Neural cell (in vitro differentiated cells): ENCODE data around the gene ATPAF1. TPM values are rescaled to one million over a fixed set of nuclear protein-coding genes. Genes with fewer than 3 reads are reported as not detected.
A peak's percentile ranks its signal among the peaks of the same experiment; 100 is the strongest.

Experiments
- H2AFZ ChIP-seq: fragments of 200-600, 300-800 bp; sonication (generic), shearing (Covaris generic); 2 replicates; pipeline ENCODE4 v1.6.0; 2014; ENCODE audit warnings: low read depth, mild to moderate bottlenecking, antibody characterized with exemption, low read length, moderate library complexity
- H3F3A ChIP-seq: fragments of 200-600 bp; shearing (Covaris generic); 2 replicates; pipeline ENCODE4 v1.6.1; 2016; ENCODE audit warnings: mild to moderate bottlenecking, moderate library complexity, mixed read lengths, antibody characterized with exemption, low read length; ENCODE audit not compliant: insufficient read depth, poor library complexity, severe bottlenecking
- H3K27ac ChIP-seq: fragments of 200-600, 300-800 bp; sonication (generic), shearing (Covaris generic); 2 replicates; pipeline ENCODE4 v1.5.1; 2014; ENCODE audit warnings: mild to moderate bottlenecking, low read length, moderate library complexity
- H3K27me3 ChIP-seq: fragments of 300-800, 200-600 bp; sonication (generic), shearing (Covaris generic); 2 replicates; pipeline ENCODE4 v1.6.0; 2014; ENCODE audit warnings: mild to moderate bottlenecking, low read depth, low read length, moderate library complexity; ENCODE audit not compliant: insufficient read depth
- H3K36me3 ChIP-seq: fragments of 300-800, 200-600 bp; sonication (generic), shearing (Covaris generic); 2 replicates; pipeline ENCODE4 v1.5.1; 2014; ENCODE audit warnings: mild to moderate bottlenecking, antibody characterized with exemption, low read length, moderate library complexity; ENCODE audit not compliant: insufficient read depth
- H3K4me2 ChIP-seq: fragments of 300-800, 200-600 bp; sonication (generic), shearing (Covaris generic); 2 replicates; pipeline ENCODE4 v1.6.0; 2014; ENCODE audit warnings: mild to moderate bottlenecking, low read length
- H3K4me3 ChIP-seq: fragments of 300-800, 200-600 bp; sonication (generic), shearing (Covaris generic); 2 replicates; pipeline ENCODE4 v1.5.1; 2014; ENCODE audit warnings: mild to moderate bottlenecking, low read length, moderate library complexity
- H3K79me2 ChIP-seq: fragments of 200-600 bp; shearing (Covaris generic); replicated peaks from 2 replicates; pipeline ENCODE4 v1.6.0; 2014; ENCODE audit warnings: mild to moderate bottlenecking, low read length, moderate library complexity; ENCODE audit not compliant: insufficient read depth
- H3K9ac ChIP-seq: fragments of 300-800, 200-600 bp; sonication (generic), shearing (Covaris generic); 2 replicates; pipeline ENCODE4 v1.6.1; 2016; ENCODE audit warnings: mild to moderate bottlenecking, low read length, mixed read lengths
- H3K9me2 ChIP-seq: fragments of 200-600 bp; shearing (Covaris generic); 2 replicates; pipeline ENCODE4 v1.6.1; 2016; ENCODE audit warnings: mild to moderate bottlenecking, low read length, mixed read lengths; ENCODE audit not compliant: insufficient read depth
- H3K9me3 ChIP-seq: fragments of 200-600, 300-800 bp; sonication (generic), shearing (Covaris generic); 2 replicates; pipeline ENCODE4 v1.6.1; 2016; ENCODE audit warnings: mild to moderate bottlenecking, mixed run types, low read length, moderate library complexity, mixed read lengths
- H4K20me1 ChIP-seq: fragments of 200-600 bp; shearing (Covaris generic); 2 replicates; pipeline ENCODE4 v1.6.1; 2016; ENCODE audit warnings: mild to moderate bottlenecking, mixed run types; ENCODE audit not compliant: insufficient read depth
- CTCF ChIP-seq: fragments of 450-650 bp; IDR thresholded peaks from 2 replicates; pipeline ENCODE4 v1.5.1; 2014; ENCODE audit warnings: antibody characterized with exemption, mild to moderate bottlenecking, moderate library complexity; ENCODE audit not compliant: poor library complexity, severe bottlenecking
- EP300 ChIP-seq: fragments of 450-650 bp; conservative IDR thresholded peaks from 2 replicates; pipeline ENCODE4 v1.6.1; 2014; ENCODE audit warnings: antibody characterized with exemption, mild to moderate bottlenecking, moderate library complexity; ENCODE audit not compliant: poor library complexity, severe bottlenecking
- EZH2 ChIP-seq: fragments of 200-600, 300-800 bp; shearing (Covaris generic), sonication (generic); IDR thresholded peaks from 2 replicates; pipeline ENCODE4 v1.6.1; 2014; ENCODE audit warnings: antibody characterized with exemption, low read length, borderline replicate concordance, mild to moderate bottlenecking; ENCODE audit not compliant: insufficient read depth, poor library complexity, severe bottlenecking
- MXI1 ChIP-seq: fragments of 450-650 bp; conservative IDR thresholded peaks from 2 replicates; pipeline ENCODE4 v1.6.1; 2014; ENCODE audit warnings: antibody characterized with exemption, mild to moderate bottlenecking; ENCODE audit not compliant: poor library complexity, severe bottlenecking
- POLR2AphosphoS5 ChIP-seq: IDR thresholded peaks from 2 replicates; pipeline ENCODE4 v1.6.1; 2012
- RAD21 ChIP-seq: fragments of 450-650 bp; conservative IDR thresholded peaks from 2 replicates; pipeline ENCODE4 v1.6.1; 2014; ENCODE audit warnings: antibody characterized with exemption, mild to moderate bottlenecking, moderate library complexity
- REST ChIP-seq: IDR thresholded peaks from 2 replicates; pipeline ENCODE4 v1.6.1; 2012; ENCODE audit warnings: borderline replicate concordance
- SMC3 ChIP-seq: fragments of 450-650 bp; conservative IDR thresholded peaks from 2 replicates; pipeline ENCODE4 v1.6.1; 2014; ENCODE audit warnings: antibody characterized with exemption, mild to moderate bottlenecking, moderate library complexity; ENCODE audit not compliant: poor library complexity
- TAF1 ChIP-seq: IDR thresholded peaks from 2 replicates; pipeline ENCODE4 v1.6.1; 2012; ENCODE audit warnings: low read depth
- polyA plus RNA-seq: library from polyadenylated mRNA; depleted of rRNA; stranded (reverse); fragments of >200 nt; gene quantifications from 2 replicates; pipeline ENCODE4 v1.2.3, GENCODE V29; 2014

ATPAF1 gene
- polyA plus RNA-seq, 1 donor from 2014 or later, result 80.7 TPM

DNA sequence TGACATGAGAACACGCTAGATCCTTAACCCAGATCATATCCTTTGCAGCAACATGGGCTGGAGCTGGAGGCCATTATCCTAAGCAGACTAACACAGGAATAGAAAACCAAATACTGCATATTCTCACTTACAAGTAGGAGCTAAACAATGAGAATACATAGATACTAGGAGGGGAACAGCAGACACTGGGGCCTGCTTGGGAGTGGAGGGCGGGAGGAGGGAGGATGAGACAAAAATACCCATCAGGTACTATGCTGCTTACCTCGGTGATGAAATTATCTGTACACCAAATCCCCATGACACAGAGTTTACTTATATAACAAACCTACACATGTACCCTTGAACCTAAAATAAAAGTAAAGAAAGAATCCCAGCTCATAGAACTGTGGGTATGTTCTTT is 50.3 kb downstream of the ATPAF1 start:
- Histone ChIP-seq H3K79me2 (no peaks in the 10 kb centered on the region), H3K4me2 (no peak overlapping the region), H2AFZ (no peak overlapping the region), H3K4me3 (no peak overlapping the region), H3K9me3 (no peaks in the 10 kb centered on the region), H3K9ac (no peak overlapping the region), H4K20me1 (no peaks in the 10 kb centered on the region), H3K9me2 (no peaks in the 10 kb centered on the region), H3F3A (no peaks in the 10 kb centered on the region), H3K36me3 (no peaks in the 10 kb centered on the region), H3K27me3 (peaks cover 21% of the 10 kb centered on the region), H3K27ac (no peak overlapping the region)
- TF ChIP-seq SMC3 (no peak), EP300 (no peak), EZH2 (no peak), RAD21 (no peak), POLR2AphosphoS5 (no peak), REST (no peak), CTCF (no peak), TAF1 (no peak), MXI1 (no peak)

GRCh38 chr1:46617108-46617800 is 50.9 kb downstream of the ATPAF1 start:
- TF ChIP-seq MXI1 (no peak), EZH2 (no peak), POLR2AphosphoS5 (no peak), REST (no peak), CTCF (no peak)
- Histone ChIP-seq H3K4me2 (no peak overlapping the region), H3K9ac (no peak overlapping the region), H3F3A (no peaks in the 10 kb centered on the region), H2AFZ (no peak overlapping the region), H3K4me3 (peak overlapping the region; percentile 68), H3K79me2 (no peaks in the 10 kb centered on the region), H3K27me3 (peaks cover 21% of the 10 kb centered on the region), H3K36me3 (no peaks in the 10 kb centered on the region), H3K9me3 (no peaks in the 10 kb centered on the region), H3K27ac (no peak overlapping the region), H4K20me1 (no peaks in the 10 kb centered on the region), H3K9me2 (no peaks in the 10 kb centered on the region)
